Measurements from ENCODE around the gene SLC6A13. TPM values are rescaled to one million over a fixed set of nuclear protein-coding genes. Genes with fewer than 3 reads are reported as not detected.

The SLC6A13 gene
- total and polyA plus RNA-seq, 2 of the 8 experiments (the other 6 are each of a cell fraction or from before 2014, with no cell fraction given), result 0.03 TPM; not detected in 1

- TF ChIP-seq CHD7 (IDR thresholded peaks at IDR 0.05; ENCODE audit: insufficient replicate concordance, low read length) (no peak), CHD1 (IDR thresholded peaks at IDR 0.05; ENCODE audit: low read depth, low read length) (no peak), TAF7 (optimal IDR thresholded peaks at IDR 0.05; ENCODE audit: borderline replicate concordance, low read depth, low read length) (no peak), RAD21 (IDR thresholded peaks at IDR 0.05 in 1 of 2, conservative IDR thresholded peaks at IDR 0.05 in 1 of 2; ENCODE audit: low read depth in 2 of 2, low read length in 2 of 2) (no peak), RFX5 (IDR thresholded peaks at IDR 0.05; ENCODE audit: borderline replicate concordance, low read depth, low read length) (no peak)
These were observed 13.2 kb upstream of the SLC6A13 start (continued) for GRCh38 chr12:275812-276211.
